Breast epithelium (tissue), 4 donors: Measurements from ENCODE around the gene PPARG. TPM values are rescaled to one million over a fixed set of nuclear protein-coding genes. Genes with fewer than 3 reads are reported as not detected.

Experiments used
- DNase-seq, 2 donors: peaks; one replicate each; pipeline ENCODE4 v3.0.0-alpha.2; 2019; ENCODE audit warnings: low spot score in 2 of 2
- H3K27ac ChIP-seq, 2 donors: fragments of 200-600 bp; sonication (generic) in 1 of 2; one replicate each; pipeline ENCODE4 v1.5.1; 2016 to 2019; ENCODE audit warnings: mild to moderate bottlenecking in 1 of 2
- H3K27me3 ChIP-seq, 2 donors: fragments of 200-600 bp; sonication (generic) in 1 of 2; one replicate each; pipeline versions ENCODE4 v1.5.1 to v1.6.0; 2017 to 2019; ENCODE audit warnings: control low read depth in 1 of 2, mild to moderate bottlenecking in 1 of 2
- H3K36me3 ChIP-seq: fragments of 200-600 bp; one replicate; pipeline ENCODE4 v1.5.1; 2019
- H3K4me1 ChIP-seq, 2 donors: fragments of 200-600 bp; sonication (generic); one replicate each; pipeline ENCODE4 v1.5.1; 2016 to 2019; ENCODE audit warnings: control low read depth in 1 of 2
- H3K4me3 ChIP-seq, 3 donors: fragments of 200-600 bp; sonication (generic); 1 replicate in 2 of 3; 2 replicates in 1 of 3; pipeline ENCODE4 v1.5.1; 2016 to 2019; ENCODE audit warnings: mild to moderate bottlenecking in 3 of 3, moderate library complexity in 2 of 3
- H3K9me3 ChIP-seq, 2 donors: fragments of 200-600 bp; sonication (generic) in 1 of 2; one replicate each; pipeline ENCODE4 v1.5.1; 2016 to 2019; ENCODE audit warnings: control low read depth in 1 of 2
- POLR2A ChIP-seq: fragments of 450-650 bp; IDR thresholded peaks from one replicate; pipeline ENCODE4 v1.6.1; 2016; ENCODE audit warnings: antibody characterized with exemption, mild to moderate bottlenecking, moderate library complexity
- POLR2AphosphoS5 ChIP-seq, 3 donors: sonication (generic); formaldehyde crosslinking; IDR thresholded peaks; one replicate each; pipeline ENCODE4 v1.6.1; 2017; ENCODE audit warnings: antibody characterized with exemption in 3 of 3
- intact Hi-C: fragments of 100-400 bp; cut with DNase I; formaldehyde crosslinking; loops from one replicate; pipeline ENCODE4 v1.15.1; 2023; ENCODE audit warnings: low total_unique reads
- total RNA-seq, 3 donors: library from RNA; depleted of rRNA; stranded (reverse); fragments of >200 nt; gene quantifications; one replicate each; pipeline ENCODE4 v1.1.0, GENCODE V29; 2016
- TF ChIP-seq, protein P1 (sequence below), 3 donors: fragments of 450-650 bp; IDR thresholded peaks; one replicate each; pipeline ENCODE4 v1.5.1; 2016 to 2017; ENCODE audit warnings: antibody characterized with exemption in 3 of 3, mild to moderate bottlenecking in 3 of 3, moderate library complexity in 3 of 3

The PPARG gene
- total RNA-seq, 3 donors from 2014 or later = 44.2 to 359 (median 96.0) TPM

DNA sequence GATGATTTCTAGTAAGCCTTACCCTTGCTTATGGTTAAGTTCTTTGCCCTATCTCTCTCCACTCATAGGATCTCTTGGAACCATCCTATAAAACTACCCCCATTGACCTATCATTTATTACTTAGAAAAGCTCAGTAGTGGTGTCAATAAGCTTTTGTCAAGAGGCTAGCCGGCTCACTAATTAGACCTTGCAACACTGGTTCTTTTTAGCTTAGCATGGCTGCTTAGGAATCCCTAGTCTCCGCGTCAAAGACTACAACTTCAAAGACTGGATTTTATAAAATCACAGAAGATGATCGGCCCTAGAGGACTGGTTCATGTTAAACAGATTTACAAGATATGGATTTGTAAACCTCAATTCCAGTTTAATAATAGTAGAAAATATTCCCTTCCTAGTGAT, 7.6 kb downstream of the PPARG start:
- DNase-seq = no peak
- intact Hi-C loops = no loop called here
- H3K9me3 ChIP-seq = no peaks in the 10 kb centered on the region
- no peak overlapping the region for H3K4me3 ChIP-seq
- no peak overlapping the region for H3K27ac ChIP-seq
- TF ChIP-seq POLR2AphosphoS5 (IDR thresholded peaks at IDR 0.05) = no peak
- H3K27me3 ChIP-seq = no peaks in the 10 kb centered on the region
- no peaks in the 10 kb centered on the region for H3K4me1 ChIP-seq
- H3K36me3 ChIP-seq = no peaks in the 10 kb centered on the region

DNA sequence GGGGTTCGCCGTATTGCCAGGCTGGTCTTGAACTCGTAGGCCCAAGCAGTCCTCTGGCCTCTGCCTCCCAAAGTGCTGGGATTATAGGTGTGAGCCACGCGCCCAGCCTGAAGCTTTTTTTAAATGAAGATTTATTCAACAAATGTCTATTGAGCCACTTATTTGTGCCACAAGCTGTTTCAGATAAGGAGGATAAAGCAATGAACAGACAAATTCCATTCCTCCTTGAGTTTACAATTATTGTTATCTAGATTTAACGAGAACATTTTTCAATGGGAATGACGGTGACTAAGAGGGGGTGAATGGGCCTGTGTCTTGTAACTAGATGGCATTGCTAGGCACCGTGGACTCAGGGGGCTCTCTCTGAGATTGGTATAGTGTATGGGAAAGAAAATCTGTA, 10.2 kb downstream of the PPARG start:
- H3K9me3 ChIP-seq = no peaks in the 10 kb centered on the region
- H3K4me3 ChIP-seq = no peak overlapping the region
- no peak overlapping the region for H3K27ac ChIP-seq
- H3K27me3 ChIP-seq = no peaks in the 10 kb centered on the region
- H3K36me3 ChIP-seq = no peaks in the 10 kb centered on the region
- H3K4me1 ChIP-seq = no peaks in the 10 kb centered on the region
- no peak for DNase-seq
- TF ChIP-seq, protein P1, sequence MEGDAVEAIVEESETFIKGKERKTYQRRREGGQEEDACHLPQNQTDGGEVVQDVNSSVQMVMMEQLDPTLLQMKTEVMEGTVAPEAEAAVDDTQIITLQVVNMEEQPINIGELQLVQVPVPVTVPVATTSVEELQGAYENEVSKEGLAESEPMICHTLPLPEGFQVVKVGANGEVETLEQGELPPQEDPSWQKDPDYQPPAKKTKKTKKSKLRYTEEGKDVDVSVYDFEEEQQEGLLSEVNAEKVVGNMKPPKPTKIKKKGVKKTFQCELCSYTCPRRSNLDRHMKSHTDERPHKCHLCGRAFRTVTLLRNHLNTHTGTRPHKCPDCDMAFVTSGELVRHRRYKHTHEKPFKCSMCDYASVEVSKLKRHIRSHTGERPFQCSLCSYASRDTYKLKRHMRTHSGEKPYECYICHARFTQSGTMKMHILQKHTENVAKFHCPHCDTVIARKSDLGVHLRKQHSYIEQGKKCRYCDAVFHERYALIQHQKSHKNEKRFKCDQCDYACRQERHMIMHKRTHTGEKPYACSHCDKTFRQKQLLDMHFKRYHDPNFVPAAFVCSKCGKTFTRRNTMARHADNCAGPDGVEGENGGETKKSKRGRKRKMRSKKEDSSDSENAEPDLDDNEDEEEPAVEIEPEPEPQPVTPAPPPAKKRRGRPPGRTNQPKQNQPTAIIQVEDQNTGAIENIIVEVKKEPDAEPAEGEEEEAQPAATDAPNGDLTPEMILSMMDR (IDR thresholded peaks at IDR 0.05) = no peak
- TF ChIP-seq POLR2A = no peak
- TF ChIP-seq POLR2AphosphoS5 (IDR thresholded peaks at IDR 0.05) = no peak
- intact Hi-C loops = no loop called here

DNA sequence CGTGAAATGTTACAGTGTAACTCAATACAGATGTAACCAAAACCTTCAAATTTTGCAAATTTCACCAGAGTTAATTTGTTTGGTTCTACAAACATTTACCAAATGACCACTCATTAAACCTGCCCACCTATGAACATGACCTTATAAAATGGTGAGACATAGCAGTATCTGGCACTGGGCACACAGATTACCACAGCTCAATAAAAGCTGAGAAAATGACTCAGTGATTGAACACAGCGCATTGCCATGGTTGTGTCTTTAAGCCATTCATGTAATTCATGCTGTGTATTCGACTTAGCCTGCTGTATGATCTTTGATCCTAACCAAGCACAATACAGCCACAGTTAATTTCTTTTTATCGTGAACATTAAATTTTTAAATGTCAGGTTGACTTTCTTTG, 11.3 kb downstream of the PPARG start:
- TF ChIP-seq, protein P1 (IDR thresholded peaks at IDR 0.05) = no peak
- TF ChIP-seq POLR2A (no peak), POLR2AphosphoS5 (IDR thresholded peaks at IDR 0.05) (no peak)
- no peak for DNase-seq
- no peak overlapping the region for H3K27ac ChIP-seq
- H3K4me1 ChIP-seq = no peaks in the 10 kb centered on the region
- intact Hi-C loops = no loop called here
- H3K4me3 ChIP-seq = no peak overlapping the region
- no peaks in the 10 kb centered on the region for H3K36me3 ChIP-seq
- H3K27me3 ChIP-seq = no peaks in the 10 kb centered on the region
- H3K9me3 ChIP-seq = no peaks in the 10 kb centered on the region

DNA sequence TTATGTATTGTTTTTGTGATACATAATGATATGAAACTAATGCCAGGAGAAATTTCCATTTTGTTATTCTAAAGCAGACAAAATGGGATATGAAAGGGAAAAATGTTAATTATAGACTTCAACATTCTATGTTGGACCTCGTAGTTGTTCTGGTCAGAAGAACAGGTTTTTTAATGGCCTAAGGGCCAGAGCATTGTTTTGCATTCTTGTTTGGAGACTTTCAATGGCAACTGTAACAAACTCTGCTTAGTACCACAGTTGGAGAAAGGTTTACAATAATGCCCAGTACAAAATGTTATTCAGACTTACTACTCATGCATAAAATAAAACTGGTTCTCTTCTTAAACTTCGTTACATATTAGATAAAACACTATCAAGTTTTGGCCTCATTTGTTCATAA, 12.2 kb downstream of the PPARG start:
- Histone ChIP-seq H3K36me3 (no peaks in the 10 kb centered on the region), H3K4me1 (no peaks in the 10 kb centered on the region), H3K9me3 (no peaks in the 10 kb centered on the region), H3K27ac (no peak overlapping the region), H3K4me3 (no peak overlapping the region), H3K27me3 (no peaks in the 10 kb centered on the region)
- TF ChIP-seq POLR2A (no peak), POLR2AphosphoS5 (IDR thresholded peaks at IDR 0.05) (no peak)
- TF ChIP-seq, protein P1 (IDR thresholded peaks at IDR 0.05) = no peak
- intact Hi-C loops = no loop called here
- no peak for DNase-seq

DNA sequence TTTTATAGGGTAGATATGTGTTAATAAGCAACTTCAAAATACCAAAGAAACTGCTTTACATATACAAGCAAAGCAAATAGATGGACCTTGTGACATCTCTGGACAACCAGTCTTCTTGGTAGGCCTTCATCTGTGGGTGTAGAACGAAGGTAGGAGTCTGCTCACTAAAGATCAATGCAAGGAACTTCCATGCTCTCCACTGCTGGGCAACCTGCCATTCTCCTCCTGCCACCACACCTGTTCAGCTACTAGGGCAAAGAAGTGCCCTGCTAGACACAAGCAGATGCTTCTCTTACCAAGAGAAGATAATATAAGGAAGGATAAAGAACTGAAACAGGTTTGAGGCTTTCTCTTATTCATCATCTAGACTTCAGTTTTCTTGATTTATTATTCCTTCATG, 12.6 kb downstream of the PPARG start:
- H3K4me1 ChIP-seq = no peaks in the 10 kb centered on the region
- peak overlapping the region in 1 of 2 donors; percentile 7 for H3K27ac ChIP-seq
- no peaks in the 10 kb centered on the region for H3K36me3 ChIP-seq
- intact Hi-C loops = no loop called here
- no peaks in the 10 kb centered on the region for H3K27me3 ChIP-seq
- no peak for TF ChIP-seq POLR2AphosphoS5 (IDR thresholded peaks at IDR 0.05)
- no peak for TF ChIP-seq POLR2A
- TF ChIP-seq, protein P1 (IDR thresholded peaks at IDR 0.05) = no peak
- DNase-seq = no peak
- H3K4me3 ChIP-seq = no peak overlapping the region
- no peaks in the 10 kb centered on the region for H3K9me3 ChIP-seq

DNA sequence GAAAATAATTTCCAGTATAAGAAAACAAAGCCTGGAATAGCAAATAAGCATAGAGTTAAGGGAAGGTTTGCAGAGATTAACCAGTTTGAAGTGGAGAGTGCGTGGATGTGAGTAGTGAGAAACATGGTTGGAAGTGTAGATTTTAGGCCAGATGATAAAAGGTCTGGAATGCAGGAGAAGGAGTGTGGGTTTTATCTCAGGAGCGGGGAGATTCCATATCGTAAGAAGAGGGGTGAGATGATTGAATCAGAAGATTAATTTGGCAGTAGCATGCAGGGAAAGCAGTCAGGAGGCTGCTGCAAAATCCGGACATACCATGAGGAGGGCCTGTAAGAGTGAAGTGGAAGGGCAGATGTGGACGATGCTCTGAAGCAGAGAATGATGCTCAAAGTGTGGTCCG, 13.7 kb downstream of the PPARG start:
- no peak for DNase-seq
- Histone ChIP-seq H3K27ac (no peak overlapping the region), H3K9me3 (no peaks in the 10 kb centered on the region), H3K4me1 (no peaks in the 10 kb centered on the region), H3K36me3 (no peaks in the 10 kb centered on the region), H3K4me3 (no peak overlapping the region), H3K27me3 (no peaks in the 10 kb centered on the region)
- TF ChIP-seq POLR2AphosphoS5 (IDR thresholded peaks at IDR 0.05) (no peak), POLR2A (no peak)
- TF ChIP-seq, protein P1 (IDR thresholded peaks at IDR 0.05) = no peak
- intact Hi-C loops = no loop called here
